CD4-positive, alpha-beta T cell (primary cell): ENCODE data around the gene USP3. TPM values are rescaled to one million over a fixed set of nuclear protein-coding genes. Genes with fewer than 3 reads are reported as not detected.
A peak's percentile ranks its signal among the peaks of the same experiment; 100 is the strongest.

Experiments
- ATAC-seq: fragments of 200-7000 bp; cut with Tn5 transposase; one replicate; pipeline ENCODE4 v1.10.0; 2022; ENCODE audit warnings: mild to moderate bottlenecking; ENCODE audit not compliant: poor library complexity
- CTCF ChIA-PET: fragments of 350-600 bp; sonication (Branson Sonifier 250); formaldehyde crosslinking; loops from one replicate; lab custom pipeline; 2021; ENCODE audit warnings: antibody characterized with exemption, inconsistent platforms; lab: Charles Lee
- POLR2A ChIA-PET: fragments of 350-600 bp; sonication (Branson Sonifier 250); formaldehyde crosslinking; loops from one replicate; lab custom pipeline; 2021; ENCODE audit warnings: antibody characterized with exemption, inconsistent platforms; lab: Charles Lee
- DNase-seq, 14 experiments: peaks; one replicate each; pipeline ENCODE4 v3.0.0-alpha.2; 2013 to 2020; ENCODE audit warnings: mixed read lengths in 2 of 14
- H3K27ac ChIP-seq, 2 donors: one replicate each; pipeline versions ENCODE4 v1.5.1 to v1.7.0; 2013; ENCODE audit warnings: low read length in 2 of 2, low read depth in 1 of 2, mild to moderate bottlenecking in 1 of 2
- H3K27me3 ChIP-seq, 2 experiments: 1 replicate in 1 of 2; 2 replicates in 1 of 2; pipeline versions ENCODE4 v1.6.1 to v1.7.0; 2013; ENCODE audit warnings: low read length in 2 of 2, control low read depth in 1 of 2, mild to moderate bottlenecking in 1 of 2, moderate library complexity in 1 of 2; ENCODE audit not compliant: insufficient read depth in 2 of 2, control insufficient read depth in 1 of 2
- H3K36me3 ChIP-seq: one replicate; pipeline ENCODE4 v1.6.1; 2013; ENCODE audit warnings: low read length, control low read depth; ENCODE audit not compliant: insufficient read depth
- H3K4me1 ChIP-seq: one replicate; pipeline ENCODE4 v1.6.1; 2013; ENCODE audit warnings: low read length, control low read depth; ENCODE audit not compliant: insufficient read depth
- H3K4me3 ChIP-seq: one replicate; pipeline ENCODE4 v1.5.1; 2013; ENCODE audit warnings: mild to moderate bottlenecking, low read length, moderate library complexity
- H3K9me3 ChIP-seq, 2 experiments: 1 replicate in 1 of 2; 2 replicates in 1 of 2; pipeline versions ENCODE4 v1.6.1 to v1.7.0; 2013; ENCODE audit warnings: low read length in 2 of 2, mild to moderate bottlenecking in 2 of 2, control low read depth in 1 of 2, moderate library complexity in 1 of 2; ENCODE audit not compliant: control insufficient read depth in 1 of 2, insufficient read depth in 1 of 2
- H3K27ac Mint-ChIP-seq: one replicate; pipeline ENCODE4 v1.8.0; 2020; ENCODE audit warnings: mixed read lengths
- H3K27me3 Mint-ChIP-seq: one replicate; pipeline ENCODE4 v1.8.0; 2021; ENCODE audit warnings: mixed read lengths
- H3K36me3 Mint-ChIP-seq: one replicate; pipeline ENCODE4 v1.8.0; 2021; ENCODE audit warnings: low read depth, mixed read lengths
- H3K4me1 Mint-ChIP-seq: one replicate; pipeline ENCODE4 v1.8.0; 2021; ENCODE audit warnings: low read depth, mixed read lengths
- H3K4me3 Mint-ChIP-seq: one replicate; pipeline ENCODE4 v1.8.0; 2020; ENCODE audit warnings: mild to moderate bottlenecking, mixed read lengths
- H3K9me3 Mint-ChIP-seq: one replicate; pipeline ENCODE4 v1.8.0; 2020; ENCODE audit warnings: mixed read lengths
- intact Hi-C, 2 experiments: fragments of 100-400 bp; cut with DNase I in 1 of 2; cut with micrococcal nuclease in 1 of 2; formaldehyde crosslinking; loops; one replicate each; pipeline versions ENCODE4 v1.15.1 to v1.9.0; 2023 to 2025; cut with DNase I, micrococcal nuclease
- polyA plus RNA-seq, 2 donors: library from polyadenylated mRNA; unstranded; fragments of 120-200 nt; gene quantifications; one replicate each; pipeline ENCODE4 v1.2.1, GENCODE V29; 2013
- total RNA-seq, 174 experiments: library from RNA in 2 of 174; stranded (reverse) in 2 of 174; gene quantifications; one replicate each; pipeline ENCODE4 v1.2.3 and lab custom pipeline; 2021 to 2026
- TF ChIP-seq, protein P1 (sequence below): fragments of 200-600 bp; IDR thresholded peaks from one replicate; pipeline ENCODE4 v1.8.0; 2022; ENCODE audit warnings: antibody characterized with exemption, mild to moderate bottlenecking

The USP3 gene
- 100 to 1,000 TPM; 280 to 282 TPM for total RNA-seq
- polyA plus RNA-seq (2013, experiment 1 of 2): 56.2 TPM
- 72.5 TPM for polyA plus RNA-seq (2013, experiment 2 of 2)
- 49.5 to 531 (median 221) reads per million in 172 experiments for total RNA-seq (lab: John Stamatoyannopoulos, UW)

DNA sequence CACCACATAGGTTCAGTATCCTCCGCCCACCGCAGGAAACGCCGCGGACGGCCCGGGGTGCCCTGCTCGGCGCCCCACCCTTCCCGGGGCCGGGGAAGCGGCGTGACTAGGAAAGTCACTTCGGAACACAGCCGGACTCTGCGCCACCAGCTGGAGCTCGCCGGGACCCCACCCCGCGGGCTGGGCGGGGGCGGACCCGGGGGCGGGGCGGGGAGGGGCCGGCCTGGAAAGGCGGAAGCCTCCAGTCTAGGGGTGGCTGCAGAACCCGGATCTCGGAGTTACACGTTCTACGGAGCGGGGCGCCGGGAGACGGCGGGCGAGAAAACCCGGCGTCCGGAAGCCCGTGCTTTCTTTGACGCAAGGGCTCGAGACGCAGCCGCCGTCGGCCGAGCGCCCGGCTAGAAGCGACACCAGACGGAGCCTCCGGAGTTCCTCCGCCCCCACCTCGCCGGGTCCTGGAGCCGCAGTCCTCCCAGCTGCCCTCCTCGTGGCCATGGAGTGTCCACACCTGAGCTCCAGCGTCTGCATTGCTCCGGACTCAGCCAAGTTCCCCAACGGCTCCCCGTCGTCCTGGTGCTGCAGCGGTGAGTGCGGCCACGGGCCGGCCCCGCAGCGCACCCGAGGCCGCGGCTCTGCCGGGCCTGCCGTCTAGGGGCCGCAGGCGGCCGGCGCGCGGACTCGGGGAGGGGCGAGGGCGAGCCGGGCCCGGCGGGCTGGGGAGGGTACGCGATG, at the start of gene USP3:
Gene USP3, plus strand, starts transcription at position 347 of the 732 bp plus-strand sequence. Its CDS starts 147 bp downstream, at position 494.
- Histone ChIP-seq H3K4me1 (peaks cover 58% of the 10 kb centered on the region), H3K4me3 (peak within 1 kb of the TSS; percentile 93), H3K27me3 (no peaks in the 10 kb centered on the region), H3K36me3 (no peaks in the 10 kb centered on the region), H3K9me3 (no peaks in the 10 kb centered on the region), H3K27ac (peak within 1 kb of the TSS; percentile 97 to 99)
- peak within 1 kb of the TSS; percentile 96 for H3K4me3 Mint-ChIP-seq
- H3K36me3 Mint-ChIP-seq: peaks cover 25% of the 10 kb centered on the region
- TF ChIP-seq, protein P1, sequence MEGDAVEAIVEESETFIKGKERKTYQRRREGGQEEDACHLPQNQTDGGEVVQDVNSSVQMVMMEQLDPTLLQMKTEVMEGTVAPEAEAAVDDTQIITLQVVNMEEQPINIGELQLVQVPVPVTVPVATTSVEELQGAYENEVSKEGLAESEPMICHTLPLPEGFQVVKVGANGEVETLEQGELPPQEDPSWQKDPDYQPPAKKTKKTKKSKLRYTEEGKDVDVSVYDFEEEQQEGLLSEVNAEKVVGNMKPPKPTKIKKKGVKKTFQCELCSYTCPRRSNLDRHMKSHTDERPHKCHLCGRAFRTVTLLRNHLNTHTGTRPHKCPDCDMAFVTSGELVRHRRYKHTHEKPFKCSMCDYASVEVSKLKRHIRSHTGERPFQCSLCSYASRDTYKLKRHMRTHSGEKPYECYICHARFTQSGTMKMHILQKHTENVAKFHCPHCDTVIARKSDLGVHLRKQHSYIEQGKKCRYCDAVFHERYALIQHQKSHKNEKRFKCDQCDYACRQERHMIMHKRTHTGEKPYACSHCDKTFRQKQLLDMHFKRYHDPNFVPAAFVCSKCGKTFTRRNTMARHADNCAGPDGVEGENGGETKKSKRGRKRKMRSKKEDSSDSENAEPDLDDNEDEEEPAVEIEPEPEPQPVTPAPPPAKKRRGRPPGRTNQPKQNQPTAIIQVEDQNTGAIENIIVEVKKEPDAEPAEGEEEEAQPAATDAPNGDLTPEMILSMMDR: peak; percentile 36
- ATAC-seq: peak; percentile 67
- ChIA-PET POLR2A (interaction anchor here (0.6 to 8.7 kb wide), 43 partner anchors 8 to 1010 kb away, joined by 3 to 367 read pairs (median 5); partner anchors contain the start of genes CIAO2A, RPS27L and SNX1), CTCF (interaction anchor here (0.6 to 9.0 kb wide), 12 partner anchors 9 to 38 kb away, joined by 3 to 65 read pairs (median 6); no protein-coding TSS in a partner anchor)
- no peaks in the 10 kb centered on the region for H3K9me3 Mint-ChIP-seq
- H3K4me1 Mint-ChIP-seq: peaks cover 77% of the 10 kb centered on the region
- H3K27me3 Mint-ChIP-seq: no peaks in the 10 kb centered on the region
- intact Hi-C loops: loop anchor here in 1 of 2 experiments (1.0 to 10.0 kb wide), 4 partner anchors 18 to 590 kb away; partner anchors contain the start of genes CIAO2A and SNX1
- peak; percentile 88 to 96 (median 93) for DNase-seq
- peak within 1 kb of the TSS; percentile 92 for H3K27ac Mint-ChIP-seq

GRCh38 chr15:63456258-63456657, 48.1 kb upstream of the USP3 start:
- H3K4me1 Mint-ChIP-seq: peaks cover 12% of the 10 kb centered on the region
- CTCF ChIA-PET: no interaction called here
- intact Hi-C loops: no loop called here

DNA sequence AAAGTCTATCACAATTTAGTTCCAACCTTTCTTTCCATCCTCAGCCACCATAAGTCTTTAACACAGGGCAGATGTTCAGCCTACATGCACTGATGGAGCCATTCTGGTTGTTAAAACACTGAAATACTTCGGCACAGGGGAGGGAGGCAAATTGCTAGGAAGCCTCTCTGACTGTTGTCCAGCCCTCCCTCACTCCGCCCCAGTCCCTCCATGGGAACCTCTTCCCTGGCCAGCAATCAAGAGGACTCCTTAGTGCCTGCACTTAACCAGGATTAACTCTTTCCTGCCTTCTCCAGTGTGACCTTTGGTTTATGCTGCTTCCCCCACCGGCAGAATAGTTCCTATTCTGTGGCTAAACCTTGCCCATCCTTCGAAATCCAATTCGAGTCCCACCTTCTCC, 47.0 kb upstream of the USP3 start:
- no peaks in the 10 kb centered on the region for H3K27me3 ChIP-seq
- ChIA-PET POLR2A (no interaction called here), CTCF (no interaction called here)
- DNase-seq: no peak
- H3K4me3 ChIP-seq: no peak overlapping the region
- H3K4me1 ChIP-seq: no peaks in the 10 kb centered on the region
- H3K27ac Mint-ChIP-seq: no peak overlapping the region
- H3K4me3 Mint-ChIP-seq: no peak overlapping the region
- H3K36me3 ChIP-seq: no peaks in the 10 kb centered on the region
- H3K9me3 Mint-ChIP-seq: no peaks in the 10 kb centered on the region
- TF ChIP-seq, protein P1: no peak
- H3K27me3 Mint-ChIP-seq: no peaks in the 10 kb centered on the region
- no peaks in the 10 kb centered on the region for H3K36me3 Mint-ChIP-seq
- H3K4me1 Mint-ChIP-seq: peaks cover 12% of the 10 kb centered on the region
- no peak for ATAC-seq
- peaks cover 0 to 3% of the 10 kb centered on the region in 2 experiments for H3K9me3 ChIP-seq
- intact Hi-C loops: no loop called here
- H3K27ac ChIP-seq: no peak overlapping the region

More at GRCh38 chr15:63456258-63456657, 48.1 kb upstream of the USP3 start:
- Histone ChIP-seq H3K27ac (no peak overlapping the region), H3K36me3 (no peaks in the 10 kb centered on the region), H3K4me1 (no peaks in the 10 kb centered on the region), H3K4me3 (no peak overlapping the region), H3K27me3 (no peaks in the 10 kb centered on the region), H3K9me3 (peaks cover 0 to 3% of the 10 kb centered on the region in 2 experiments)
- no peaks in the 10 kb centered on the region for H3K27me3 Mint-ChIP-seq
- no peak overlapping the region for H3K4me3 Mint-ChIP-seq
- H3K27ac Mint-ChIP-seq: no peak overlapping the region
- no peaks in the 10 kb centered on the region for H3K9me3 Mint-ChIP-seq
- TF ChIP-seq, protein P1: no peak
- ATAC-seq (no peak), DNase-seq (peak in 2 of 14 experiments; percentile 34 to 49)
- H3K36me3 Mint-ChIP-seq: no peaks in the 10 kb centered on the region
- POLR2A ChIA-PET: no interaction called here
